ENCODE results near the gene TET1. TPM values are rescaled to one million over a fixed set of nuclear protein-coding genes. Genes with fewer than 3 reads are reported as not detected.
"Not testable (repeated sequence)": the region's sequence is repeated elsewhere in the genome, so short reads cannot be mapped to it uniquely, and the experiment has no call there.

TET1 gene
- total RNA-seq, 2 experiments from 2014 or later, result 2.2 to 2.8 TPM

DNA sequence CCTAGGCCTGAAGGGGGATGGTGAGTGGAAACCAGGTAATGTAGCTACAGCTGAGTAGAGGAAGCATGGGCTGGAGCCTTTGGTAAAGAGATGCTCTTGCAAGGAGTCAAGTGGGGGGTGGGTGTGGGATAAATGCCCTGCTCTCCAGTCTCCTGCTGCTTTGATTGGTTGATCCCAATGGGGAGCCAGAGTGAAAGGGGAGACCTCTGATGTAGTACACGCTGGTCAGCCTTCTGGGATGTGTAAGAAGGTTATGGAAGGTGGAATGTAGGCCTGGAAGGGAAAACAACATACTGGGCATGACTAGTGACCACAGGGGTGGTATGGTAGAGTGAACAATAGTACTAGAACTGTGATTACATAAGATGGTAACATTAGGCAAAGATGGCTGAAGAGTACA lies 44.3 kb downstream of the TET1 start:
- DNase-seq (no peak), ATAC-seq (no peak)
- Mint-ChIP-seq H3K27ac (no peak overlapping the region), H3K4me1 (peaks cover 29% of the 10 kb centered on the region), H3K9me3 (ENCODE audit: low read depth) (no peaks in the 10 kb centered on the region), H3K4me3 (no peak overlapping the region), H3K27me3 (no peaks in the 10 kb centered on the region), H3K36me3 (peaks cover 10% of the 10 kb centered on the region)
- CTCF ChIA-PET, result interaction anchor here (1.0 kb wide), 1 partner anchor 198 kb away, joined by 3 read pairs; the partner anchor contains the start of gene RUFY2

DNA sequence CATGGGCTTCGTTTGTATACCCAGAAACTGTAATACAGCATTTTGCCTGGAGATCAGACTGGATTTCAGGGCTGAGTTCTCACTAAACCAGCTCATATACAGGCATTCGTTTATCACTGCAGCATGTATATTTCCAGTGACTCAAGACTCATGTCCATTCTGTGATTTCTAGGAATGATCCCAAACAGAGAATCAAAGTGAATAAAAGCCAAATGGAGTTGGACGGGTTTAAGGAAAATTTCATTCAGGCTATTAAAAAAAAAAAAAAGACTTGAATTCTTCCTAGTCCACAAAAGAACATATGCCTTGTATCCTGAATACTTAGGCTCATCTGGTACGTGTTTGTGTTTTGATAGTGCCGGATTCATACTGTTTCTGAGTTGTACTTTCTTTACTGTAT lies 46.8 kb downstream of the TET1 start:
- no peak for ATAC-seq
- Mint-ChIP-seq H3K9me3 (ENCODE audit: low read depth) (no peaks in the 10 kb centered on the region), H3K27me3 (no peaks in the 10 kb centered on the region), H3K27ac (no peak overlapping the region), H3K4me3 (no peak overlapping the region), H3K4me1 (peaks cover 9% of the 10 kb centered on the region), H3K36me3 (peaks cover 10% of the 10 kb centered on the region)
- CTCF ChIA-PET, result no interaction called here
- no peak for DNase-seq

DNA sequence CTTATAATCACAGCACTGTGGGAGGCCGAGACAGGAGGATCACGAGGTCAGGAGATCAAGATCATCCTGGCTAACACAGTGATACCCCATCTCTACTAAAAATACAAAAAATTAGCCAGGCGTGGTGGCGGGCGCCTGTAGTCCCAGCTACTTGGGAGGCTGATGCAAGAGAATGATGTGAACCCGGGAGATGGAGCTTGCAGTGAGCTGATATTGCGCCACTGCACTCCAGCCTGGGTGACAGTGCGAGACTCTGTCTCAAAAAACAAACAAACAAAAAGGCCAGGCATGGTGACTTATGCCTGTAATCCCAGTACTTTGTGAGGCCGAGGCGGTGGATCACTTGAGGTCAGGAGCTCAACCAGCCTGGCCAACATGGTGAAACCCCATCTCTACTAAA lies 49.9 kb downstream of the TET1 start:
- DNase-seq; H3K27ac Mint-ChIP-seq; CTCF ChIA-PET; H3K36me3 Mint-ChIP-seq; ATAC-seq; H3K27me3 Mint-ChIP-seq; H3K4me3 Mint-ChIP-seq; H3K9me3 Mint-ChIP-seq (ENCODE audit: low read depth); H3K4me1 Mint-ChIP-seq: not testable (repeated sequence)

DNA sequence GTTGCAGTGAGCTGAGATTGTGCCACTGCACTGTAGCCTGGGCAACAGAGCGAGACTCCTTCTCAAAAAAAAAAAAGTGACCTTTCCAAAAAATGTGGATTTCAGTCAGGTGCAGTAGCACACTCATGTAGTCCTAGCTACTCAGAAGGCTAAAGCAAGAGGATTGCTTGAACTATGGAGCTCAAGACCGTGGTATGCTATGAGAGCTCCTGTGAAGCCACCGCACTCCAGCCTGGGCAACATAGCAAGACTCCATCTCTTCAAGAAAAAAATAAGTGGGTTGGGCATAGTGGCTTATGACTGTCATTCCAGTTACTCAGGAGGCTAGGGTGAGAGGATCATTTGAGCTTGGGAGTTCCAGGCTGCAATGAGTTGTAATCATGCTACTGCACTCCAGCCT lies 51.1 kb downstream of the TET1 start:
- Mint-ChIP-seq H3K9me3 (ENCODE audit: low read depth) (no peaks in the 10 kb centered on the region), H3K27me3 (no peaks in the 10 kb centered on the region), H3K27ac (no peak overlapping the region), H3K36me3 (peaks cover 1% of the 10 kb centered on the region), H3K4me1 (no peaks in the 10 kb centered on the region), H3K4me3 (no peak overlapping the region)
- CTCF ChIA-PET, result interaction anchor here (0.9 kb wide), 1 partner anchor 11 kb away, joined by 4 read pairs; no protein-coding TSS in a partner anchor
- ATAC-seq, result no peak
- no peak for DNase-seq

GRCh38 chr10:68613974-68614373 lies 53.8 kb downstream of the TET1 start:
- H3K36me3 Mint-ChIP-seq, result not testable (repeated sequence)

GRCh38 chr10:68617691-68618090 lies 57.6 kb downstream of the TET1 start:
- not testable (repeated sequence) for ATAC-seq, H3K36me3 Mint-ChIP-seq, H3K4me1 Mint-ChIP-seq

More at GRCh38 chr10:68613974-68614373, 53.8 kb downstream of the TET1 start:
- CTCF ChIA-PET, result interaction anchor here (0.7 kb wide), 1 partner anchor 901 kb away, joined by 3 read pairs; no protein-coding TSS in a partner anchor
- H3K4me1 Mint-ChIP-seq; ATAC-seq; H3K4me3 Mint-ChIP-seq; DNase-seq; H3K27ac Mint-ChIP-seq; H3K27me3 Mint-ChIP-seq; H3K9me3 Mint-ChIP-seq (ENCODE audit: low read depth): not testable (repeated sequence)

GRCh38 chr10:68618234-68618633 lies 58.1 kb downstream of the TET1 start:
- CTCF ChIA-PET, result no interaction called here
- Mint-ChIP-seq H3K9me3 (ENCODE audit: low read depth) (no peaks in the 10 kb centered on the region), H3K36me3 (no peaks in the 10 kb centered on the region), H3K27me3 (no peaks in the 10 kb centered on the region), H3K4me3 (no peak overlapping the region), H3K4me1 (no peaks in the 10 kb centered on the region), H3K27ac (no peak overlapping the region)
- ATAC-seq (no peak), DNase-seq (no peak)

More at GRCh38 chr10:68617691-68618090, 57.6 kb downstream of the TET1 start:
- DNase-seq; H3K27me3 Mint-ChIP-seq; CTCF ChIA-PET; H3K27ac Mint-ChIP-seq; H3K4me3 Mint-ChIP-seq; H3K9me3 Mint-ChIP-seq (ENCODE audit: low read depth): not testable (repeated sequence)

GRCh38 chr10:68619595-68619994 lies 59.5 kb downstream of the TET1 start:
- Mint-ChIP-seq H3K4me3 (no peak overlapping the region), H3K36me3 (no peaks in the 10 kb centered on the region), H3K4me1 (no peaks in the 10 kb centered on the region), H3K9me3 (ENCODE audit: low read depth) (no peaks in the 10 kb centered on the region), H3K27me3 (no peaks in the 10 kb centered on the region), H3K27ac (no peak overlapping the region)
- CTCF ChIA-PET, result interaction anchor here (1.4 kb wide), 1 partner anchor 272 kb away, joined by 3 read pairs; no protein-coding TSS in a partner anchor
- DNase-seq, result no peak
- ATAC-seq, result no peak

DNA sequence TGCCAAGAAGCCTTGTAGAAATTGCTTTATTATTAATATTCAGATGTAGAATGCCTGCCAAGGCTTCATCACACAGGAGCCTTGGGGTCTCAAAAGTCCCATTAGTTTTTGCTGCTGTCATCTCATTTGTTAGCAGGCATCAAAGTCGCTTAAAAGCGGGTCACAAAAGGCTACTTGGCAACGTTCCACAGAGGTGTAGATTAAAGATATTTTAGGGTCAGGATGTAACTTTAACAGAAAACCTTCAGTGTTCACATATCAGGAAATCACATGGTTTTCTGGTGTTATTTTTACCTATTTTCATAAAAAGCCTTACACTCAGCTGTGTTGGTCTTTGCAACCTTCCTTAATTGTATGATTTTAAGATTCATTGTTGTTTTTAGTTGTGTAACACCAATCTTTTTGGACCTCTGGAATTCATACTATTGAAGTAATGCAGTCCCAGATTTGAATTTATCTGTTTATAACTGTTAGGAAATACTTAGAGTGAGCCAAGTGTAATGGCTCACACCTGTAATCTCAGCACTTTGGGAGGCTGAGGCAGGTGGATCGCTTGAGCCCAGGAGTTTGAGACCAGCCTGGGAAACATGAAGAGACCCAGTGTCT lies 65.3 kb downstream of the TET1 start:
- CTCF ChIA-PET, result interaction anchor here (1.5 kb wide), 1 partner anchor 10 kb away, joined by 3 read pairs; no protein-coding TSS in a partner anchor
- Mint-ChIP-seq H3K27ac (no peak overlapping the region), H3K36me3 (no peaks in the 10 kb centered on the region), H3K4me1 (peaks cover 18% of the 10 kb centered on the region), H3K9me3 (ENCODE audit: low read depth) (no peaks in the 10 kb centered on the region), H3K4me3 (no peak overlapping the region), H3K27me3 (no peaks in the 10 kb centered on the region)
- no peak for ATAC-seq
- DNase-seq, result no peak

- Mint-ChIP-seq H3K9me3 (ENCODE audit: low read depth) (no peaks in the 10 kb centered on the region), H3K4me1 (peaks cover 18% of the 10 kb centered on the region), H3K27me3 (no peaks in the 10 kb centered on the region), H3K27ac (no peak overlapping the region), H3K4me3 (no peak overlapping the region), H3K36me3 (peaks cover 1% of the 10 kb centered on the region)
- CTCF ChIA-PET, result no interaction called here
- DNase-seq (no peak), ATAC-seq (no peak)
Observed at GRCh38 chr10:68628576-68629127, 68.5 kb downstream of the TET1 start.

DNA sequence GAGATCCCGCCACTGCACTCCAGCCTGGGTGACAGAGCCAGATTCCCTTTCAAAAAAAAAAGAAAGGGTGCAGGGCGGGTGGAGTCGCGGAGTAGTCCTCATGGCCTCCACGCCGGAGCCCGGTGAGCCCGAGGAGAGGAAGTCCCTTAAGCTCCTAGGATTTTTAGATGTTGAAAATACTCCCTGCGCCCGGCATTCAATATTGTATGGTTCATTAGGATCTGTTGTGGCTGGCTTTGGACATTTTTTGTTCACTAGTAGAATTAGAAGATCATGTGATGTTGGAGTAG lies 72.1 kb downstream of the TET1 start:
- H3K27me3 Mint-ChIP-seq; H3K36me3 Mint-ChIP-seq; H3K4me3 Mint-ChIP-seq; ATAC-seq; H3K27ac Mint-ChIP-seq; H3K9me3 Mint-ChIP-seq (ENCODE audit: low read depth); DNase-seq: not testable (repeated sequence)
- peaks cover 11% of the 10 kb centered on the region for H3K4me1 Mint-ChIP-seq
- CTCF ChIA-PET, result interaction anchor here (0.6 kb wide), 1 partner anchor 510 kb away, joined by 3 read pairs; no protein-coding TSS in a partner anchor

GRCh38 chr10:68633281-68633680 lies 73.1 kb downstream of the TET1 start:
- ATAC-seq, result no peak
- no peak for DNase-seq
- no peak overlapping the region for H3K27ac Mint-ChIP-seq
- peaks cover 8% of the 10 kb centered on the region for H3K4me1 Mint-ChIP-seq
- H3K9me3 Mint-ChIP-seq (ENCODE audit: low read depth), result no peaks in the 10 kb centered on the region
- H3K27me3 Mint-ChIP-seq, result no peaks in the 10 kb centered on the region
- peaks cover 1% of the 10 kb centered on the region for H3K36me3 Mint-ChIP-seq
- no peak overlapping the region for H3K4me3 Mint-ChIP-seq
- CTCF ChIA-PET, result no interaction called here

GRCh38 chr10:68633816-68634466 lies 73.8 kb downstream of the TET1 start:
- Mint-ChIP-seq H3K27ac (no peak overlapping the region), H3K4me3 (no peak overlapping the region), H3K27me3 (no peaks in the 10 kb centered on the region), H3K36me3 (peaks cover 1% of the 10 kb centered on the region), H3K4me1 (peaks cover 2% of the 10 kb centered on the region), H3K9me3 (ENCODE audit: low read depth) (no peaks in the 10 kb centered on the region)
- CTCF ChIA-PET, result interaction anchor here (0.6 kb wide), 1 partner anchor 998 kb away, joined by 3 read pairs; no protein-coding TSS in a partner anchor
- ATAC-seq (no peak), DNase-seq (no peak)

DNA sequence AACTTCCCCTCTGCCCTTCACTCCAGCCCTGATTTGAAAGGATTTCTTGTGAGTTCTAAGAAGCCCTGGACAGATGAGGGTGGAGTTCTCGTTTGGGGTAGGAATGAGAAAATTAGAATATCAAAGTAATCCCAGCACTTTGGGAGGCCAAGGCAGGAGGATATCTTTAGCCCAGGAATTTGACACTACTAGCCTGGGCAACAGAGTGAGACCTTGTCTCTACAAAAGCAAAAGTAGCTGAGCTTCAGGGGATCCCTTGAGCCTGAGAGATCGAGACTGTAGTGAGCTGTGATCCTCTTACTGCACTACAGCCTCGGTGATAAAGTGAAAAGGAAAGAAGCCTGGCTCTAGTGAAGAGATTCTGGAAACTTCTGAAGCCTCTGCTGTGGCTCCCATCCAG lies 76.2 kb downstream of the TET1 start:
- DNase-seq (no peak), ATAC-seq (no peak)
- Mint-ChIP-seq H3K36me3 (no peaks in the 10 kb centered on the region), H3K27ac (no peak overlapping the region), H3K27me3 (no peaks in the 10 kb centered on the region), H3K9me3 (ENCODE audit: low read depth) (no peaks in the 10 kb centered on the region), H3K4me1 (no peaks in the 10 kb centered on the region), H3K4me3 (no peak overlapping the region)
- CTCF ChIA-PET, result no interaction called here

All from activated CD8-positive, alpha-beta memory T cell treated with anti-CD3 and anti-CD28 coated beads, Interleukin-2, amount 10 ng/mL, durations not matched to agents 7 days and 5 days (primary cell).